Activated CD8-positive, alpha-beta T cell treated with anti-CD3 and anti-CD28 coated beads for 36 hours (primary cell): ENCODE data around the gene DGKG. TPM values are rescaled to one million over a fixed set of nuclear protein-coding genes. Genes with fewer than 3 reads are reported as not detected.

Experiments
- ATAC-seq: fragments of 200-7000 bp; cut with Tn5 transposase; one replicate; pipeline ENCODE4 v1.10.0; 2021; ENCODE audit warnings: mild to moderate bottlenecking, moderate library complexity
- CTCF ChIA-PET: fragments of 350-600 bp; sonication (Branson Sonifier 250); formaldehyde crosslinking; loops from one replicate; lab custom pipeline; 2021; ENCODE audit warnings: antibody characterized with exemption; lab: Charles Lee
- POLR2A ChIA-PET: fragments of 350-600 bp; sonication (Branson Sonifier 250); formaldehyde crosslinking; loops from one replicate; lab custom pipeline; 2021; ENCODE audit warnings: antibody characterized with exemption; lab: Charles Lee
- DNase-seq: peaks from one replicate; pipeline ENCODE4 v3.0.0-alpha.2; 2020
- H3K27ac Mint-ChIP-seq: one replicate; pipeline ENCODE4 v1.8.0; 2021; ENCODE audit warnings: mild to moderate bottlenecking, mixed read lengths
- H3K27me3 Mint-ChIP-seq: one replicate; pipeline ENCODE4 v1.8.0; 2021; ENCODE audit warnings: mixed read lengths
- H3K36me3 Mint-ChIP-seq: one replicate; pipeline ENCODE4 v1.8.0; 2021; ENCODE audit warnings: low read depth, mixed read lengths
- H3K4me1 Mint-ChIP-seq: one replicate; pipeline ENCODE4 v1.8.0; 2021; ENCODE audit warnings: low read depth, mixed read lengths
- H3K4me3 Mint-ChIP-seq: one replicate; pipeline ENCODE4 v1.8.0; 2021; ENCODE audit warnings: mild to moderate bottlenecking, moderate library complexity, mixed read lengths
- H3K9me3 Mint-ChIP-seq: one replicate; pipeline ENCODE4 v1.8.0; 2021; ENCODE audit warnings: mixed read lengths
- intact Hi-C: fragments of 100-400 bp; cut with micrococcal nuclease; formaldehyde crosslinking; loops from one replicate; pipeline ENCODE4 v1.10.0; 2022
- total RNA-seq, 2 experiments: library from RNA; stranded (reverse); gene quantifications; one replicate each; pipeline ENCODE4 v1.2.3, GENCODE V29; 2021
- TF ChIP-seq, protein P1 (sequence below): fragments of 200-600 bp; IDR thresholded peaks from one replicate; pipeline ENCODE4 v1.8.0; 2022; ENCODE audit warnings: antibody characterized with exemption, mild to moderate bottlenecking

Gene DGKG
- total RNA-seq, 2 experiments from 2014 or later, result 0.18 to 0.36 TPM

DNA sequence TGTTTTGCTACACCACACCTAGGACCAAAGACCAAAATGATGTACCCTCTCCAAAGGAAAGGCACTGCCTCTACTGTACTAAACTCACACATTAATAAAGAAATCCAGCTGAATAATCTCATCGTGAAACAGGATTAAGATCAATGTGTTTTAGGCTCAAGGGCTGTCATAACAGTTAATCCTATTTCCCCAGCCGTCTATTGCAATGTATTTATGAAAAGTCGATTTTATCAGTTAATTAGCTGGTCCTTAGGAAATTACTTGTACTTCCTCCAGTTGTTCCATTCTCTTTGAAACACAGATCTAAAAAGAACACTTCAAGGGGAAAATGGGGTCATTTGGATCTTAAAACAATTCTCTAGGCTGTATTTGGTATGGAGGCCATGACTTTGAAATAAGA, 261.6 kb downstream of the DGKG start:
- intact Hi-C loops, result loop anchor here (10.0 kb wide), 1 partner anchor 144 kb away; no protein-coding TSS in a partner anchor
- Mint-ChIP-seq H3K36me3 (no peaks in the 10 kb centered on the region), H3K27ac (no peak overlapping the region), H3K4me3 (no peak overlapping the region), H3K9me3 (no peaks in the 10 kb centered on the region), H3K4me1 (peaks cover 9% of the 10 kb centered on the region), H3K27me3 (peaks cover 59% of the 10 kb centered on the region)
- ChIA-PET POLR2A (no interaction called here), CTCF (no interaction called here)
- TF ChIP-seq, protein P1, sequence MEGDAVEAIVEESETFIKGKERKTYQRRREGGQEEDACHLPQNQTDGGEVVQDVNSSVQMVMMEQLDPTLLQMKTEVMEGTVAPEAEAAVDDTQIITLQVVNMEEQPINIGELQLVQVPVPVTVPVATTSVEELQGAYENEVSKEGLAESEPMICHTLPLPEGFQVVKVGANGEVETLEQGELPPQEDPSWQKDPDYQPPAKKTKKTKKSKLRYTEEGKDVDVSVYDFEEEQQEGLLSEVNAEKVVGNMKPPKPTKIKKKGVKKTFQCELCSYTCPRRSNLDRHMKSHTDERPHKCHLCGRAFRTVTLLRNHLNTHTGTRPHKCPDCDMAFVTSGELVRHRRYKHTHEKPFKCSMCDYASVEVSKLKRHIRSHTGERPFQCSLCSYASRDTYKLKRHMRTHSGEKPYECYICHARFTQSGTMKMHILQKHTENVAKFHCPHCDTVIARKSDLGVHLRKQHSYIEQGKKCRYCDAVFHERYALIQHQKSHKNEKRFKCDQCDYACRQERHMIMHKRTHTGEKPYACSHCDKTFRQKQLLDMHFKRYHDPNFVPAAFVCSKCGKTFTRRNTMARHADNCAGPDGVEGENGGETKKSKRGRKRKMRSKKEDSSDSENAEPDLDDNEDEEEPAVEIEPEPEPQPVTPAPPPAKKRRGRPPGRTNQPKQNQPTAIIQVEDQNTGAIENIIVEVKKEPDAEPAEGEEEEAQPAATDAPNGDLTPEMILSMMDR, result no peak
- DNase-seq (no peak), ATAC-seq (no peak)

DNA sequence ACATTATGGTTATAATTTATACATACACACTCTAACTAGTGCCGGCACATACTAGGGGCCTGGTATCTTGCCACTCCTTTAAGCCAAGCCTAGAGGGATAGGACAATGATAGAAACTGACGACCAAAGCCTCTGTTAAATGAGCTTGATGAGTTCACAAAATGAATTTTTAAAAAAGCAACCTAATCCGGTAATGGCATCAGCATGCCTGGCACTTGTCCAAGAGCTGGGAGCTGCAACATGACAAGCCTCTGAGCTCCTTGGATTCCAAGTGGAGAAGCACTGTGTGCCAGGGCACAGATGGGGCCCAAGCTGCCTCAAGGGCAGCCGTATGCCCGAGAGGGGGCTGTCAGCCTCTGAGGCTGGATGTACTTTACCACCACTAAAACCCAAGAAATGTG, 262.9 kb downstream of the DGKG start:
- TF ChIP-seq, protein P1, result no peak
- no peak overlapping the region for H3K4me3 Mint-ChIP-seq
- POLR2A ChIA-PET, result no interaction called here
- no peak for ATAC-seq
- H3K4me1 Mint-ChIP-seq, result peaks cover 6% of the 10 kb centered on the region
- peaks cover 55% of the 10 kb centered on the region for H3K27me3 Mint-ChIP-seq
- no peaks in the 10 kb centered on the region for H3K9me3 Mint-ChIP-seq
- CTCF ChIA-PET, result no interaction called here
- DNase-seq, result no peak
- intact Hi-C loops, result loop anchor here (10.0 kb wide), 1 partner anchor 114 kb away; no protein-coding TSS in a partner anchor
- no peak overlapping the region for H3K27ac Mint-ChIP-seq
- H3K36me3 Mint-ChIP-seq, result no peaks in the 10 kb centered on the region

- H3K4me1 Mint-ChIP-seq, result peaks cover 4% of the 10 kb centered on the region
- H3K27me3 Mint-ChIP-seq, result peaks cover 57% of the 10 kb centered on the region
- no peak overlapping the region for H3K4me3 Mint-ChIP-seq
- H3K27ac Mint-ChIP-seq, result no peak overlapping the region
- CTCF ChIA-PET, result no interaction called here
- TF ChIP-seq, protein P1, result no peak
- no peaks in the 10 kb centered on the region for H3K36me3 Mint-ChIP-seq
- intact Hi-C loops, result loop anchor here (10.0 kb wide), 1 partner anchor 114 kb away; no protein-coding TSS in a partner anchor
- no peaks in the 10 kb centered on the region for H3K9me3 Mint-ChIP-seq
- DNase-seq (no peak), ATAC-seq (no peak)
- POLR2A ChIA-PET, result no interaction called here
Measured at GRCh38 chr3:186098740-186099139, 263.3 kb downstream of the DGKG start.

GRCh38 chr3:186097663-186098451, 264.2 kb downstream of the DGKG start:
- Mint-ChIP-seq H3K27me3 (peaks cover 57% of the 10 kb centered on the region), H3K4me1 (peaks cover 4% of the 10 kb centered on the region), H3K27ac (no peak overlapping the region), H3K4me3 (no peak overlapping the region), H3K9me3 (no peaks in the 10 kb centered on the region), H3K36me3 (no peaks in the 10 kb centered on the region)
- TF ChIP-seq, protein P1, result no peak
- peak; percentile 51 for ATAC-seq
- peak; percentile 10 for DNase-seq
- CTCF ChIA-PET, result interaction anchor here (1.2 kb wide), 1 partner anchor 154 kb away, joined by 6 read pairs; no protein-coding TSS in a partner anchor
- intact Hi-C loops, result loop anchor here (10.0 kb wide), 1 partner anchor 113 kb away; no protein-coding TSS in a partner anchor
- POLR2A ChIA-PET, result interaction anchor here (0.6 to 0.7 kb wide), 2 partner anchors 21 to 78 kb away, joined by 3 read pairs; no protein-coding TSS in a partner anchor

GRCh38 chr3:186097317-186097662, 264.7 kb downstream of the DGKG start:
- H3K9me3 Mint-ChIP-seq, result no peaks in the 10 kb centered on the region
- ATAC-seq, result no peak
- ChIA-PET CTCF (interaction anchor here (1.2 kb wide), 1 partner anchor 154 kb away, joined by 6 read pairs; no protein-coding TSS in a partner anchor), POLR2A (interaction anchor here (0.6 to 0.9 kb wide), 3 partner anchors 8 to 77 kb away, joined by 3 to 4 read pairs (median 3); no protein-coding TSS in a partner anchor)
- H3K36me3 Mint-ChIP-seq, result no peaks in the 10 kb centered on the region
- H3K27me3 Mint-ChIP-seq, result peaks cover 54% of the 10 kb centered on the region
- intact Hi-C loops, result loop anchor here (10.0 kb wide), 1 partner anchor 112 kb away; no protein-coding TSS in a partner anchor
- H3K4me3 Mint-ChIP-seq, result no peak overlapping the region
- H3K4me1 Mint-ChIP-seq, result peaks cover 4% of the 10 kb centered on the region
- TF ChIP-seq, protein P1, result no peak
- DNase-seq, result no peak
- no peak overlapping the region for H3K27ac Mint-ChIP-seq
